Right cardiac atrium (tissue), 5 donors: ENCODE results near the gene PCBD2. TPM values are rescaled to one million over a fixed set of nuclear protein-coding genes. Genes with fewer than 3 reads are reported as not detected.

Experiments
- ATAC-seq, 2 donors: fragments of 200-7000 bp; cut with Tn5 transposase; one replicate each; pipeline versions ENCODE4 v1.8.0 to v1.9.1; 2020; ENCODE audit warnings: moderate library complexity in 2 of 2, mild to moderate bottlenecking in 1 of 2
- DNase-seq, 3 donors: peaks; one replicate each; pipeline ENCODE4 v3.0.0-alpha.2; 2020
- H3K27ac ChIP-seq: one replicate; pipeline ENCODE4 v1.5.1; 2013; ENCODE audit warnings: mild to moderate bottlenecking, low read length, control low read depth, moderate library complexity
- H3K27me3 ChIP-seq: one replicate; pipeline ENCODE4 v1.6.1; 2013; ENCODE audit not compliant: control insufficient read depth, insufficient read depth
- H3K4me1 ChIP-seq: one replicate; pipeline ENCODE4 v1.6.1; 2013; ENCODE audit warnings: low read length; ENCODE audit not compliant: control insufficient read depth, insufficient read depth
- H3K4me3 ChIP-seq: one replicate; pipeline ENCODE4 v1.5.1; 2013; ENCODE audit warnings: low read length, control low read depth
- H3K9me3 ChIP-seq: one replicate; pipeline ENCODE4 v1.6.1; 2013; ENCODE audit warnings: low read length; ENCODE audit not compliant: control insufficient read depth
- WGBS: extraction: QIAGEN DNeasy Blood & Tissue Kit; methylation state at CpG from one replicate; pipeline ENCODE4 v1.1.7; 2013; 5-methylcytosine and 5-hydroxymethylcytosine counted together
- intact Hi-C, 4 donors: fragments of 100-400 bp; cut with DNase I; formaldehyde crosslinking; loops; one replicate each; pipeline versions ENCODE4 v1.11.0 to v1.14.0; 2022 to 2023
- polyA plus RNA-seq: library from polyadenylated mRNA; stranded (reverse); fragments of 200-250 nt; gene quantifications from one replicate; pipeline ENCODE4 v1.2.3, GENCODE V29; 2013
- total RNA-seq, 4 donors: library from RNA; stranded (reverse); fragmentation: NEBNext Ultra II Directional; extraction: Animal tissue kit (Norgen Biotek cat#: 25700); gene quantifications; one replicate each; pipeline ENCODE4 v1.2.1, GENCODE V29; 2021
- donor health status: healthy with polysubstance abuse.
- donor health status: DM: no; HTN: yes; CAD: no.
- donor health status: DM: no; HTN: no; CAD: no.
- donor health status: DM: no; HTN: yes; CAD: no; lungs with severe emphysema.
- donor health status: DM: yes; HTN: yes; CAD: no.

Gene PCBD2
- total and polyA plus RNA-seq, 5 donors = 11.7 to 17.5 (median 14.6) TPM

DNA sequence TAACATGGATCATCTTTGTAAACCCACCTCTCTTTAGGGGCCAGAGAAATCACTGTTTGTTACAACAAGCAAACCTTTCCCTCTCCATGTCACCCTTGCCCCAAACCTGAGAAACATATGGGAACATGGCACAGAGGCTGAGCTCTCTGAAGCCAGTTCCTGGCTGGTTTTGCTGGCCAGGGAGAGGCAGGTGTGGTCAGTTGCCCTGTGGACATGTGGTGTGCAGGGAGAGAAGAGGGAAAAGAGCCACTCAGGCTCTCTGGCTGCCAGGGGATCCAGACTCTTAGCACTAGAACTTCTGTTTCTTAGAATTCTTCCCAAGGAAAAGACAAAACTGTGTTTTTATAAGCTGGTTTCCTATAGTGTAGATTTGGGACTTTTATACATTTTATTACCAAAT lies 58.2 kb downstream of the PCBD2 start:
- Histone ChIP-seq H3K27ac (no peak overlapping the region), H3K27me3 (no peaks in the 10 kb centered on the region), H3K4me3 (no peak overlapping the region), H3K9me3 (no peaks in the 10 kb centered on the region), H3K4me1 (no peaks in the 10 kb centered on the region)
- ATAC-seq = no peak
- intact Hi-C loops = no loop called here
- DNase-seq = no peak

DNA sequence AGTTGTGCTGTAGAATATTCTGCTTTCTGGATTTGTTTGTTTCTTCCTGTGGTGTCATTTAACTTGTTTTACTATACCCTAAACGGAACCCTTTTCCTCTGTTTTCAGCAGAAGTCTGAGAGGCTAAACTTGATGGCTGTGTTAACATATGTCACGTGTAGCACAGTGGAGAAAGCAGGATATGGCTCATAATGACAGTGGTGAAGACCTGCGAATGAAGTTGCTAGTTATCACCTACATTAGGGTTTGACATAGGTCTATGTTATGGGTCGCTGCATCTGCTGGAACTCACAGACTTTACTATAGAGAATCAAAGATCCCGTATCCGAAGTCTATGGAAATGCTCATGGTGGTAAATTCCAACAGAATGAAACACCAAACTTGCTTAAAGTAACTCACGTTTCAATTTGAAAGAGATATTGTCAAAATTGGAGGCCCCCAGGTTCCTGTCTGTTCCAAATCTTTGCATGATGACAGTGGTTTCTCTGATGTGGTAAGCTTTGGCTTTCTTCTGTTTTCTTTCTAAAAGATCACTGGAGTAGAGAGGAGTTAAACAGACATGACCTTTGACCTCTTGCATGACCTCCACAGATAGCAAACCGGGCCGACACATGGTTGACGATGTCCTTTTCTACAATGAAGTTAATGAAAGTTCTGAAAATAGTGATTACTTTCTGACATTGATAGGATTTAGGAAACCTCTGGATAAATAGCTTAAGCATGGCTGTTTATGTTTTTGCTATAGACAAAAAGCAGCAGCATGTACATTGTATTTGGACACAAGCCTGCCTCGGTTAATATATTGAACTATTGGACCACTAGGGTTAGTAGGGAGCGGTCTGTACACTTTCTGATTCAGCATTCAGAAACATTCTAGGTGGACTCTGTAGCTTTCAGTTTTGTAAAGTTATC lies 59.7 kb downstream of the PCBD2 start:
- Histone ChIP-seq H3K4me1 (no peaks in the 10 kb centered on the region), H3K27ac (no peak overlapping the region), H3K9me3 (no peaks in the 10 kb centered on the region), H3K27me3 (no peaks in the 10 kb centered on the region), H3K4me3 (no peak overlapping the region)
- 87% methylated on average over 12 of the region's 12 CpGs for WGBS
- DNase-seq (no peak), ATAC-seq (no peak)
- intact Hi-C loops = no loop called here

DNA sequence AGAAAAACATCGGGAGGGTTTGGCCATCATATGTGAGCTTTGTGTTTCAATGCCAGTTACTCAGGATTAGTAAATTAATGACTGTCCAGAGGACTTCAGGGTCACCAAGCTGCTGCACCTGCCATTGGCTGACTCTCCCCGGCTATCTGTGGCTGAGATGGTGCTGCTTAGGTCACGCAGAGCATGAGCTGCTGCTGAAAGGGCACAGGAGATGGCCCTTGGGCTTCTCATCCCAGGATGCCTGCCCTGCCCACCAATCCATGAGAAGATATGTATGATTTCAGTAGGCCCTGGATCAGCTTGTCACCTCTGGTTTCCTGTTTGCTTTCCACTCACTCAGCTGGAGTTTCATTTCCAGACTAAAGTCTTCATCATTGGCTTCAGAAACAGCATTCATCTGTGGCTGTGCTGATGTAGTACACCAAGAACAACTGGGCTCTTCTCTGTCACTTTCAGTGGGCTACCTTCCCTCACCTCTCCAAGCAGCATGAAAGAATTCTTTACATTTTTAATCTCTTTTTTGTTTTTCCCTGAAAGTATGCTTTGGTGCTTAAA lies 60.4 kb downstream of the PCBD2 start:
- intact Hi-C loops = no loop called here
- WGBS = 84% methylated on average over 3 of the region's 3 CpGs

DNA sequence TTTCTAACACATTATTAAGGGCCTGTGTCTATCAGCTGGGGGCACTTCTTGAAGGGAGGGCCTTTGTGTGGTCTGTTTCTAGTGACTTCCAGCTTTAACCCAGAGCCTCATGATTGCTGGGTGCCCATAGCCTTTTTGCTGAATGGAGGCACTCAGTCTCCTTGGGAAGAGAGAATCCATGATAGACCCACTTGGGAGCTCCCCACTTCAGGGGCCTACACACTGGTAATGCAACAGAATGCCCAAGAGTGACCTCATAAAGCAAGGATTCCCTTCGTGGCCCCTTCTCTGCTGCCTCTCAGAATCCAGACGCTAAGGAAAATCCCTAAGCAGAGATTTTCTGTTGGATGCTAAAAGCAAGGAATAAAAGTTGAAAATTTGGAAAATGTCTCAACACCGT lies 62.7 kb downstream of the PCBD2 start, which contains the start of gene CATSPER3:
Gene CATSPER3, plus strand, starts transcription at position 301 of the 400 bp plus-strand sequence. Its CDS starts 85 bp downstream, at position 386.
- H3K9me3 ChIP-seq = no peaks in the 10 kb centered on the region
- H3K4me1 ChIP-seq = no peaks in the 10 kb centered on the region
- DNase-seq (no peak), ATAC-seq (no peak)
- WGBS = 88% methylated on average over 3 of the region's 3 CpGs
- H3K27ac ChIP-seq = no peak within 1 kb of the TSS
- no peak within 1 kb of the TSS for H3K4me3 ChIP-seq
- intact Hi-C loops = no loop called here
- no peaks in the 10 kb centered on the region for H3K27me3 ChIP-seq

More for the DNA sequence above, 60.4 kb downstream of the PCBD2 start:
- Histone ChIP-seq H3K27ac (no peak overlapping the region), H3K4me3 (no peak overlapping the region), H3K9me3 (no peaks in the 10 kb centered on the region), H3K4me1 (no peaks in the 10 kb centered on the region), H3K27me3 (no peaks in the 10 kb centered on the region)
- no peak for DNase-seq
- no peak for ATAC-seq

DNA sequence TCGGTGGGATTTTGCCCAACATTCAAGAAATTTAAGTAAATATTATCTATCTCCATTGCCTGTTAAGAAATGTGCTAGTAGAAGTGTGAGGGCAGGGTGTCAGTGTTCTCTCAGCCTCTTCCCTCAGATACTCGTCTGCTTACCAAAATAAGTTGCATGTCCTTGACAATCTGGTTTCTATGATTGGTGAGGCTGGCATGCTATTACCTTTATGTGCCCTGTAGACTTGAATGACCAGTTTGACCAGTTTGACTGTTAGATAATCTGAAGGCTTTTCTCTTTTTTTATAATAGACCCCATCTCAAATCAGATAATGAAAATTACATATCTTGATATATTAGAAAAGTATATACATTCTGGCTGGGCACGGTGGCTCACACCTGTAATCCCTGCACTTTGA lies 63.1 kb downstream of the PCBD2 start:
- H3K9me3 ChIP-seq = no peaks in the 10 kb centered on the region
- DNase-seq (no peak), ATAC-seq (no peak)
- no peak overlapping the region for H3K27ac ChIP-seq
- WGBS = 89% methylated on average over 3 of the region's 3 CpGs
- no peaks in the 10 kb centered on the region for H3K27me3 ChIP-seq
- no peaks in the 10 kb centered on the region for H3K4me1 ChIP-seq
- no peak overlapping the region for H3K4me3 ChIP-seq
- intact Hi-C loops = no loop called here

DNA sequence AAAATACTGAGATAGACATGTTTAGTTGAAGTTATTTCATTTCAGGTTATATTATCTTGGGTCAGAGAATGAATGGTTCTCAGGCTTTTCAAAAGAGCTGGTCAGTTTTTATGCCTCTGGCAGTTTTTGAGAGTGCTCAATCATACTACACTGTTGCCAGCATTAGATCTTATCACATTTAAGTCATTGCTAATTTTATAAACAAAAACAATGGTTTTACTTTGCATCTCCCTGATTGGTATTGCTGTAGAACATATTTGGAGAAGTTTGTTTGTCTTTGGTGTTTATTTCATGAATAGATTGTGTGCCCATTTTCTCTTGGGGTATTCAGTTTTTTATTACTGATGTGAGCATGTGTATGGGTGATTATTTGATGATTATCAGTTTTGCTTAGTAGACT lies 64.2 kb downstream of the PCBD2 start:
- Histone ChIP-seq H3K27me3 (no peaks in the 10 kb centered on the region), H3K4me3 (no peak overlapping the region), H3K27ac (no peak overlapping the region), H3K9me3 (no peaks in the 10 kb centered on the region), H3K4me1 (no peaks in the 10 kb centered on the region)
- ATAC-seq (no peak), DNase-seq (no peak)
- intact Hi-C loops = no loop called here

DNA sequence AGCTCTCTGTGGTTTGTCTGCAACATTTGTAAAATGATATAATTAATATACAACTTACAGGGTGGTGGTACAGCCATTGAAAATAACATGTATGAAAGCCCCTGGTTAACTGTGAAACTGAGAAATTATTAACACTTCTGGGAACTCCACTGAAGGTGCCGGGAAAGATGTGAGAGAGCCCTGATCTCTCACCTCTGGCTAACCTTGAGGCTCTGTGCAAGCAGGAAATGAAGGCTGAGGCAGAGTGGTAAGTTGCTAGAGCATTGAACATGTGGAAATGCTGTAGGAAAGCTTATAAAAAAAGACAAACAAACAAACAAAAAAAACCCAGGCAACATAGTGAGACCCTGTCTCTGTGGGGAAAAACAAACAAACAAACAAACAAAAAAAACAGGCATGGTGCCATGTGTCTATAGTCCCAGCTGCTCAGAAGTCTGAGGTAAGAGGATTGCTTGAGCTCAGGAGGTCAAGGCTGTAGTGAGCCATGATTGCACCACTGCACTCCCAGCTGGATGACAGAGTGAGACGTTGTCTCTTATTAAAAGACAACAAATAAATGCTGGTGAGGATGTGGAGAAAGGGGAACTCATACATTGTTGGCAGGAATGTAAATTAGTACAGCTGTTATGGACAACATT lies 70.3 kb downstream of the PCBD2 start:
- intact Hi-C loops = no loop called here
- DNase-seq (no peak), ATAC-seq (no peak)
- no peak overlapping the region for H3K4me3 ChIP-seq
- 64% methylated on average over 2 of the region's 2 CpGs for WGBS
- no peaks in the 10 kb centered on the region for H3K9me3 ChIP-seq
- no peak overlapping the region for H3K27ac ChIP-seq
- no peaks in the 10 kb centered on the region for H3K27me3 ChIP-seq
- no peaks in the 10 kb centered on the region for H3K4me1 ChIP-seq

DNA sequence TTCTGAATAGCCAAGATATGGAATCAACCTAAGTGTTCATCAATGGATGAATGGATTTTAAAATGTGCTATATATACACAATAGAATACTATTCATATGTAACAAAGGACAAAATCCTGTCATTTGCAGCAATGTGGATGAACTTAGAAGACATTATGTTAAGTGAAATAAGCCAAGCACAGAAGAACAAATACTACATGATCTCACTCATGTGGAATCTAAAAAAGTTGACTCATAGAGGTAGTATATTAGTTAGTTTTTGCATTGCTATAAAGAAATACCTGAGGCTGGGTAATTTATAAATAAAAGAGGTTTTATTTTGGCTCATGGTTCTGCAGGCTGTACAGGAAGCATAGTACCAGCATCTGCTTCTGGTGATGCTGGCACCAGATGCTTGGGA lies 70.9 kb downstream of the PCBD2 start:
- Histone ChIP-seq H3K4me3 (no peak overlapping the region), H3K27ac (no peak overlapping the region), H3K27me3 (no peaks in the 10 kb centered on the region), H3K9me3 (no peaks in the 10 kb centered on the region), H3K4me1 (no peaks in the 10 kb centered on the region)
- intact Hi-C loops = no loop called here
- DNase-seq (no peak), ATAC-seq (no peak)

DNA sequence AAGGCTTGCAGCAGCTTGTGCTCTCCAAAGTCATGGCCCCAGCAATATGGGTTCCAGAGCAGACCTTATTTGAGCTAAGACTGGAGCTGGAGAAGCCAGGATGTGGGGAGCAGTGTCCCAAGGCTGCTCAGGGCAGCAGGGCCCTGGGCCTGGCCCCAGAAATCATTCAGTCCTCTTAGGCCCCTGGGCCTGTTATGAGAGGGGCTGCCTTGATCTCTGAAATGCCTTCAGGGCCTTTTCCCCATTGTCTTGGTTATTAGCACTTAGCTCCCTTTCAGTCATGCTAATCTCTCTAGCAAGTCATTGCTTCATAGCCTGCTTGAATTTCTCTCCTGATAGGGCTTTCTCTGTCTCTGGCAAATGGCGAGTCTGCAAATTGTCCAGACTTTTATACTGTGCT lies 71.9 kb downstream of the PCBD2 start:
- 93% methylated on average over 1 of the region's 1 CpG for WGBS
- Histone ChIP-seq H3K4me1 (no peaks in the 10 kb centered on the region), H3K27ac (no peak overlapping the region), H3K9me3 (no peaks in the 10 kb centered on the region), H3K4me3 (no peak overlapping the region), H3K27me3 (no peaks in the 10 kb centered on the region)
- no peak for DNase-seq
- intact Hi-C loops = no loop called here
- ATAC-seq = no peak

DNA sequence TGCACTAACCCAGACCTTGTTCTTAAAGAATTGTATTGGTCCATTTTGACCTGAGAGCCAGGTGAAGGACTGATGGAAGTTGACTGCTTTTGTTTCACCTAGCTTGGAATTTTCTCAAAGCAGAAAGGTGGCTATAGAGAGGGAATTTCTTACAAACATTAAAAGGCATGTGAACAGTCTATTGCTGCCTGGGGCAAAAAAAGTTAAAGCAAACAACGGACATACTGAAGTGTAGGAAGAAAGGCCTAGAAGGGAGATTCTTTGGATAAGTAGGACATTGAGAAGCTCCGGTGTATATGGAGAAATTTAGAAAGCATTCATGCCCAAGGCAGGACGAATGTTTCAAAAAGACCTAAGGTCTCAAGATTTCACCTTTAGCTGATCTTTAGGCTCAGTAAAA lies 74.5 kb downstream of the PCBD2 start:
- no peaks in the 10 kb centered on the region for H3K4me1 ChIP-seq
- H3K4me3 ChIP-seq = no peak overlapping the region
- no peak overlapping the region for H3K27ac ChIP-seq
- no peak for ATAC-seq
- no peak for DNase-seq
- no peaks in the 10 kb centered on the region for H3K27me3 ChIP-seq
- intact Hi-C loops = no loop called here
- peaks cover 2% of the 10 kb centered on the region for H3K9me3 ChIP-seq
- 95% methylated on average over 3 of the region's 3 CpGs for WGBS

DNA sequence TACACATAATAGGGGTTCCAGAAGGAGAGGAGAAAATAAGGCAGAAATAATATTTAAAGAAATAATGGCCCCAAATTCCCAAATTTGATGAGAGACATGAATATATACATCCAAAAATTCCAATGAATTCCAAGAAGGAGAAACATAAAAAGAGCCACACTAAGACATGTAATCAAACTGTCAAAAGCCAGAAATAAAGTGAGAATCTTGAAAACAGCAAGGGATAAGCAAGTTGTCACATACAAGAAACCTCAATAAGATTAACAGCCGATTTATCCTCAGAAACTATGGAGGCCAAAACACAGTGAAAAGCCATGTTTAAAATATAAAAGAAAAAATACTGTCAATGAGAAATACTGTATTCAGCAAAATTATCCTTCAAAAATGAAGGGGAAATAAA lies 77.3 kb downstream of the PCBD2 start:
- no peak overlapping the region for H3K4me3 ChIP-seq
- DNase-seq = no peak
- no peak for ATAC-seq
- intact Hi-C loops = no loop called here
- H3K27me3 ChIP-seq = no peaks in the 10 kb centered on the region
- 95% methylated on average over 1 of the region's 1 CpG for WGBS
- H3K27ac ChIP-seq = no peak overlapping the region
- no peaks in the 10 kb centered on the region for H3K4me1 ChIP-seq
- peaks cover 2% of the 10 kb centered on the region for H3K9me3 ChIP-seq
